NOMO-1 treated with dmso at 0.1 percent for 144 hours (cell line): ENCODE results near the gene LMAN1L.
A peak's percentile ranks its signal among the peaks of the same experiment; 100 is the strongest.

Experiments used
- DNase-seq: peaks from one replicate; lab custom pipeline; 2025; ENCODE audit not compliant: unreplicated experiment; lab: John Stamatoyannopoulos, UW

The LMAN1L gene

DNA sequence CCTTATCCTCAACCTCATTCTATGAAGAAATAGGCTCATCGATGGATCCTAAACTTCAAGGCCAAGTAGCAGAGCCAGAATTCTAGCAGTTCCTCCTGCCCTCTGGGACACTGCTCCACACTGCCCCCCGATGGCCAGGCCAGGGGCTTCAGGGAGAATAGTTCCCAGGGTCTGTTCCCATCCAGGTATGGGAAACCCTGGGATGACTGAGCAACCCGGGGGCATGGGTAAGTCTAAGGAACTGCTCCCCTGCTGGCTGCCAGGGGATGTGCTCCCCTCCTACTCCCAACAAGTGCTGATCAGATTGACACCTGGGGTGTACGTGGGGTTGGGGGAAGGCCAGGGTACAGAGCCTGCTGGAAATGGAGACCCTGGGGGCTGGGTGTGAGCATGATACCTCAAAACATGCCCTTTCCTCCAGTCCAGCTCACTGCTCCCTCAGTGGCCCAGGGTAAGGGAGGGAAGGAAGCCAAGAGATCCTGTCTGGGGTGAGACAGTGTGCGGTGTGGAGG lies 22.7 kb downstream of the LMAN1L start:
- DNase-seq: peak; percentile 28

DNA sequence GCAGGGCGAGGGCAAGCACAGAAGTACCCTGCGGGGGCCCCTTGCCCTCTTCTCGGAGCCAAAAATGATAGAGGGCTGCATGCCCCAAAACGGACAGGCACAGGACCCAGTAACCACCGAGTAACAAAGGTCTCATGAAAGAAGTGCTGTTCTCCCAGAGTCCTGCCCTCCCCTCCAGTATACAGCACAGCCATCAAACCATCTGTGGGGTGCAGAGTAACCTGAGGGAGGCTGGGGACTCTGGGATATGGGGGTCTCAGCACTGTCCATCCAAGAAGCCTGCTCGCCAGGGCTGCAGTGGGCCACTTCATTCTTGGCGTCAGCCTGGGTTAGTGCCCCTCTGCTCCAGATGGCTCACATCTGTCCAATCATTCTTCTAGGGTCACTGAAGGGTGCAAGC lies 24.2 kb downstream of the LMAN1L start:
- no peak for DNase-seq

DNA sequence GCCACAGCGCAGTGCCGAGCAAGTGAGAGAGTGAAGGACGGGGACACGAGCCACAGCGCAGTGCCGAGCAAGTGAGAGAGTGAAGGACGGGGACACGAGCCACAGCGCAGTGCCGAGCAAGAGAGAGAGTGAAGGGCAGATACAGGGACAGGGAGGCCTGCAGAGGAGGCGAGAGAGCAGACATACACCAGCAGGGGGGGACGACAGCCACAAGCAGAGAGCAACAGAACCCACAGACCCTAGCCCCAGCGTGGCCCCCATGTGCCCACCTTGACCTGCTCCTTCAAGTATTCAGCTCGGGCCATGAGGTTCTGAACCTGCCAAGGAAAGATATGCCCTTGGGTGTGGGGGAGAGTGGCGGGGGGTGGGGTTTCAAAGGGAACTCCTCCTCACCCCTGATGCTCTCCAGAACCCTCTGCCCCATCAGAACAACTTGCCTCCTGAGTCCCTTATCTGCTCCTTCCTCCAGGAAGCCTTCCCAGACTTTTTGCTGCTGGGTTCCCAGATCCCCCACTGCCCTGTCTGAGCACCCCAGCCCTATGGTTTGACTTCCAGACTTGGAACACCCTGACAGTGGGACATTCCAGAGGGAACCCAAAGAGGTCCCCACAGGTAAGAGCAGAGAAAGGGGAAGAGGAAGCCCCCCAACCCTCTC lies 25.0 kb downstream of the LMAN1L start:
- no peak for DNase-seq

DNA sequence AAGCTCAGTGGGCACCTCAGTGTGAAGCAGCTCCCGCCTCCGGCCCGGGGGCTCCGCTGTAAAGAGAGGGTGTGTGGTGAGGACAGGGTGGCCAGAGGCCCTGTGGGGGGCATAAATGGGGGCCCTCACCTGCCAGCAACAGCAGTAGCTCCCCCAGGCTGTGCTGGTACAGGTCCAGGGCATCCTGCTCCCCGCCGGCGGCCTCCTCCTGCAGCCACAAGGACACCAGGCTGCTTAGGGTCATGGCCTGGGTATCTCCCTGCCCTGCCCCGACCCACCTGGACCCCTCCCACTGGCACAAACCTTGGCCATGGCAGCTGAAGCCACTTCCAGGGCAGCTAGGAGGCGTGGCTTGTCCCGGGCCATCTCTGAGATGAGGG lies 25.5 kb downstream of the LMAN1L start:
- no peak for DNase-seq

DNA sequence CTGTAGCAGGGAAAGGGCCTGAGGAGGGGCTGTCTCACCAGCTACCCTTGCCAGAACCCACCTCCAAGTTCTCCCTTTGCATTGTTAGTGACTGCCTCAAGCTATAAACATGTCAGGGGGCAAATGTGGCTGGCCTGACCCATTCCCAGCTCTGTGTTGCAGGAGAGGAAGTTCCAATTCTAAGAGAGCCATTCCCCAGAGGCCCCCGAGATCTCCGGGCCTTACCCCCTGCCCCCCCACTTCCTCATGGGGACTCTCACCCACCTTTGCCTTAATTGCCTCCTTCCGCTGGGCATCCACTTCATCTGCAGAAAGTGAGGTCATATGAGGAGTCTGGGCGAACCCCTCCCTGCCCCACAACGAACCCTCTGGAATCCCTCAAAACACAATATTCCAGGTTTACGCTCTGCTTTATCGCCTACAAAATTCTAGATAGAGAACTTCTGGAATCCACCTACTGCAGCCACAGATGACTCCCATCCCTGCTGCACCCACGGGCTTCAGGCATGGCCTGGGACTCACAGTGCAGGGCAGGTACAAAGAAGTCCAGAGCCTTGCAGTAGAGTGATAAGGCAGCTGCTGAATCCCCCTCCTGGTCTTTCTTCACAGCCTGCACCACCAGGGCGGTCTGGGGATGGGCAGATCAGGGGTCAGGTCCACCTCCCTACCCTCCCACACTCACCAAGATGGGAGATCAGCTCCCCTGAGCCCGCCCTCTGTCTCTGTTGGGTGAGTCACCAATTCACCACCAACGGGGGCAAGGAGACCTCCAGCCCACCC lies 26.3 kb downstream of the LMAN1L start:
- DNase-seq: no peak

DNA sequence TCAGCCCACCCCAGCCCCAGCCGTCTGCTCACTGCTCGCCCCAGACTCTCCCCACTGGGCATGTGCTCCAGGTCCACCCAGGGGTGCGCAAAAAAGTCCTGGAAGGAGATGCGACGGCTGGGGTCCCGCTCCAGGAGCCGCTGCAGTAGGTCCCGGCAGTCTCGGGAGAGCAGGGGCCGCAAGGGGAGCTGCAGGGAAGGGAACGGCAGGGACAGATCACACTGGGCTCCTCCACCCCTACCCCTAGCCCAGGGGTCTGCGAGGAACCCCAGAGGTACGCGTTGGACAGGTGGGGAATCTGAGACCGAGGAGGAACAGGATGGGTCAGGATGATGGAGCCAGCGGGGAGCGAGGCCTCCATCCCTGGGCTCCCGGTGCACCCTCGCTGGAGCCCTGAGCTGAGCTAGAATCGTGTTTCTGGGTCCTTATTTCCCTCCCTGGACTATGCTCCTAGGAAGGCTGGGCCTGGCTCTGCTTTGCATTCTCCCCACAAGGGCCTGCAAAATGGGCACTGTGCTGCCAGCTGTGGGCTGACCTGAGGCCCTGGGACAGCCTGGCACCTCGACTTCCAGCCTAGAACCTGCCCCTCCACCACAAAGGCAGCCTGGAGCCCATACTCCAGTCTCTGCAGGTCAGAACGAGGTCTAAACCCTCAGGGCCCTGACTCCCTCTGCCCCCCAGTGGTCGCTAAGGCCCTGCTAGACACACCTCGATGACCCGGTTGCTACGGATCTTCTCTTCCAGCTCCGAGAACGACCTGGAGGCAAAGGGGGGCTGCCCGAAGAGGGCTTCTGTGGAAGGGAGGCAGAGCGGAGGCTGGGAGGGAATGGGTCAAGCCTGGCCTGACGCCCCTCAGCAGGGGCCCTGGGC lies 27.1 kb downstream of the LMAN1L start:
- DNase-seq: no peak

DNA sequence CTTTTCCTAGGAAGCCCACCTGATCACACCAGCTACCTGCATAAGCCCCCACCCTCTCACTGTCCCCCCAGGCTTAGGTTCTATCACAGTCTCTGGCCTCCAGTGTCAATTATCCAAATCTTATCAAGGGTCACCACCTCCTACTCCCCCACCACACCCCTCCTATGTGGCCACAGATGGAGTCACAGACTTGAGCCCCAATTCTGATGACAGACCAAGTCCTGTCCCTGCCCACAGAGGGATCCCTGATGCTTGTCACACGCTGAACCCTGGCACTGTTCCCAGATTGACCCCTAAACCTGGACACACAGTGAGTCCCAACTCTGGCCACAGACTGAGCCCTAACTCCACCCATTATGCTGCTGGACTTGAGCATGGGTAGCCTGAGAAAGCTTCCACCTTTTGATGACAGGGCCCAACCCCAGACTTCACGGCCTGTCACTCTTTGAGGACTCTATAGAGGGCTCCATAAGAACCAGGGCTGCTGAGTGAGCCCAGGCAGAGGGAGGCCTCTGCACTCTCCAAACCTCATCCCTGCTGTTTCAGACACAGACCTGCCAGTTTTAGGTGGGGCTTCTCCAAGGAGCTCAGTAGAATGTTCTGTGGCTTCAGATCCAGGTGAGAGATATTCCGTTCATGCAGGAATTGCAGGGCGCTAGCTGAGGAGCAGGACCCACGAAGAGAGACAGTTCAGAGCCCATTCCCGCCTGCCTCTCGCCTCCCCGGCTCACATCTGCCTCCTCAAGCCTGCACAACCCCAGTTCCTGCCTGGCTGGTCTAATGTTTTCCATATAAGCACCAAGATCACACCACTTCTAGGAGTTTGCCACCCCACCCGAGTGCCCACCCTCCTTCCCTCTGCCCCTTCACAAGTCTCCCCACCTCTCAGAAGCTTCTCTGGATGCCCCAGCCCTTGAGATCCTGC lies 28.5 kb downstream of the LMAN1L start:
- DNase-seq: no peak

DNA sequence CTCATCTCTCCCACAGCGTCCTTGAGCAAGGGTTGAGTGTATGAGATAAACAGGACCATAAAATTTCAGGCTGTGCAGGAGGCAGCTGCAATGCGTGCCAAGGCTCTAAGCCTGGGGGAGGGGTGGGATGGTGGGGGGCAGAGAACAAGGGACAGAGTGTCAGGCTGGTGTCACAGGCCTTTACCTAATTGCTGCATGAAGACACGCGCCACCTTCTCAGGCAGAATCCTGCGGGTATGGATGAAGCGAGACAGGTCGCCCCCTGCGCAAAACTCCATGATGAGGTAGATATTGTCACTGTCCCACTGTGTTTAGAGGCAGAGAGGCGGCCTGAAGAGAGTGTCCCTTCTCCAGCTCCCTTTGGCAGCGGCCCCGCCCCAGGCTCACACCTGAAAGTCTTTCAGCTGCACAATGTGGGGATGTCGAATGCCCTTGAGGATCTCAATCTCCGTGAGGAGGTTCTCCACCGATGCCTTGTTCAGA lies 29.3 kb downstream of the LMAN1L start:
- DNase-seq: no peak

DNA sequence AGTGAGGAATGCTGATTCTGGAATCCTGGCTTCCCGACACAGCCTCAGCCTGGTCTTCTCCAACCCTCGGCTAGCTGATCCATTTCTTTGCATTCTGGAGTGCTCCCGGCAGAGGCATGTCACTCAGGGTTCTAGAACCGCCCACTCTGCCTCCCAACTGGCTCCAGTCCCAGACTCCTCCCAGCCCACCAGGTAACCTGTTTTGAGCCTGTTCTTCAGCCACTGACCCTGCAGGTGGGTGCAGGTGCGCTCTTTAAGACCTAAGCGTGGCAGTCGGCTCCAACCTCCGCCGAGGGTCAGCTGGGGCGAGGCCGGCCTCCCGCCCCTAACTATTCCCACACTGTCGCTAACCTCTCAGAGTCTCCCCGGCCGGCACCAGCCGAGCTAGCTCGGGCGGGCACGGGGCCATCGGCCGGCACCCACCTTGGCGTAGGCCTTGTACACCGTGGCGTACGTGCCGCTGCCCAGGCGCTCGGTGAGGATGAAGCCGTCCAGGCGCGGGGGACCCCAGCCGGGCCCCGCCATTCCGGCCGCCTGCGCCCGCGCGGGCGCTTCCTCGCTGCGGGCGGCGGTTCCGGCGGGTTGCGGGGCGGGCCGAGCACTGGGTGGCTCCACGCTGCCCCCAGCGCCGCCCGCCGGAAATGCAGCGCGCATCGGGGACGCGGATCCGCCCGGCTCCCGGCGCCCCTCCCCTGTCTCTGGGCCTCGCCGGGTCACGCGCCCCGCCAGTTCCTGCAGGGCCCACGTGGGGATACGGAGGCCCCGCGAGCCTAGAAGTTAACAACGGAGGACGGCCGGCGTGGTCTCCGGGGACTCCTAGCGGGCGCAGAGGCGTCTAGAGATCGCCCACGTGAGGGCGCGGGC lies 30.2 kb downstream of the LMAN1L start, which contains the start of gene ULK3:
TSS of gene ULK3 (minus strand) at position 576 of the 864 bp plus-strand sequence. CDS start at position 525, 51 bp downstream.
- peak; percentile 88 for DNase-seq

DNA sequence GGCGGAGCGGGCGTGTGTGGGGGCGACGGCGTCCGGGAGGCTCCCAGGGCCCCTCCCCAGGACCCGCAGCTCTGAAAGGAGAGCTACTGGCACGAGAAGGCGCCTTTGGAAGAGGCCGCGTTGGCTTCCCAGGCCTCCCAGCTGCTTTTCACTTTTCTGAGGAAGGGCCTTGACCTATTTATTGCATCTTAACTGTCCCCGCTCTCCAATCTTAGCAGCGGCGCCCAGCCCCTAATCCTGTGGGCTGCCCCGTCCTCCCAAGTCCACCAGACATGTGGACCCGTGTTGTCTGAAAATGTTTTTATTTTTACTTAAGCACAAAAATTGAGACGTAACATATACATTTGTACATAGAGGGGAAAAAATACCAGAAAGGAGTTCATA lies 30.8 kb downstream of the LMAN1L start:
- no peak for DNase-seq

DNA sequence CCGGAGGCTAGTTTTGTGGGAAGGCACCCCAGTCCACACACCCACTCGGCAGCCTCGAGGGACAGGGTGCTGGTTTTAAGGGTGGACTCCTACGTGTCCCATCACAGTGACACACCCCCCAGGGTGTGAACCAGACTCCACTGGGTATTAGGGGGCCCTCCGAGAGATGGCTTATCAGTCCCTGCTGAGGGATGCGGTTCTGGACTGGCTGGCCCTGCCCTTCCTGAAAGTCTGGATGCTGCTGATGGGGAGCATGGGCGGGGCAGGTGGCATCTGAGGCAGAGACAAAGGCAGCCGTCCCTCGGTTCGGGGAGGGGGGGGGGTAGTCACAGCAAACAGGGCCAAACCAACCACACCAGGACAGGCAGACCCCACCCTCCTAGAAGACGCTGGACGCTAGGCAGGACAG lies 31.3 kb downstream of the LMAN1L start:
- DNase-seq: no peak

DNA sequence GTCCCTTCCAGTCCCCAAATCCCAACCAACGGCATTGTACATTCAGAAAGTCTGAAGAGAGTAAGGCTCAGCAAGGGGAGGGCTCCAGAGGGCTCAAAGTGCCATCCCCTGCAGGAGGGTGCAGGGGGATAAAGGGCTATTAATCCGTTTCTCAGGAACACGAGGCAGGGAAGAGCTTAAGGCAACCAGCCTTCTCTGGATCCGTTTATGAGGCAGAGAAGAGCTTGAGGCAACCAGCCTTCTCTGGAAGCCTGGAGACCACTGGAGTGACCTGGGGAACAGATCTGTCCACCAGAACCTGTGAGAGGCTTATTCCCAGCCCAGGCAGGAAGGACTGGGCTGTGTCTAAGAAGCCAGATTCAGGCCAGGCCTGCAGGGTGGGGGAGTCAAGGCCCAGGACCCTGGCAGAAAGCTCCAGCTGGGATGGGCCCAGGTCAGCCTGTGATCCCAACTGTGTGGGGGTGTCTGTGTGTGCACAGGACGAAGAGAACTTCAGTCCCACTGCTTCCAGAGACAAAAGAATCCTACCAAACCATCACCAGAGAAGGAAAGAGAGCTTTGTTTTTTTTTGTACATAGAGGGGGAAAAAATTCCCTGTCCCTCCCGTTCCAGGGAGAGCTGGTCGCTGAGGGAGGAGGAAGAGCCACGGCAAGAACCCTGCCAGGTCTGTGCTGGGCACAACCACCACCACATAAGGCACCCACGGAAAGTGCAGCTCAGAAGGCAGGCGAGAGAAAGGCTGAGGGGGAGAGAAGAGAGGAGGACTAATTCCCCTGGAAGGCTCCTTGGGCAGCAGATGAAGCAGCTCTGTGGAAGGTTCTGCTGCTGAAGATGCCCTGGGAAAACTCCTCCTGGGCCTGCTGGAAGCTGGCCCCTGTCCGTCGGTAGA lies 31.9 kb downstream of the LMAN1L start:
- DNase-seq: no peak

DNA sequence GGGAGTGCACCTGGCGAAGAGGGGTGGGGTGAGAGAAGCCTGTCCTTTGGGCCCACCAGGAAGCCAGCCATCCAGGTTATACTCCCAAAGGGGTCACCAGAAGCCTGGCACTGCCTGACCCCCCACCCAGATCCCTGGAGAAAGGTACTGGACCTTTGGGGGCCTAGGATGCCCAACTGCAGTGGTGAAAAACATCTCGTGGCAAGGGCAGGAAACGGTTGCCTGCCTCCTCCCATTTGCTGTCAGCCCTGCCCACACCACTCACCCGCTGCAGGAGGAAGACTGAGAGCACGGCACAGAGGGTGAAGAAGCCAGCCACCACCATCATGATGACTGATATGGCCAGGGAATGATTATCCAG lies 32.6 kb downstream of the LMAN1L start:
- no peak for DNase-seq

DNA sequence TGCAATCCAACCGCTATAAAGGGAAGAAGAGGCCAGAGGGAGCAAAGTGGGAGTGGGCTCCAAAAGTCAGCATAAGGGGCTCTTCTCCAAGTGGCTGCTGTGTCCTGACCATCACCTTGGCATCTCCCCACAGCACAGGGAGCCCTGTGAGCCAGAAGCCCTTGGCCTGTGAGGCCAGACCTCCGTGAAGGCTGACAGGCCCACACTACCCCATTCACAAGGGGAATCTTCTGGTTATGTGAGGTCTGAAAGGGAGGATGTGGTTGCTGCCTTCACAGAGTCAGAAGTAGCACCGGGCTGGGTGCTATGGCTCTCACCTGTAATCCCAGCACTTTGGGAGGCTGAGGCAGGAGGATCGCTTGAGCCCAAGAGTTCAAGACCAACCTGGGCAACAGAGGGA lies 32.9 kb downstream of the LMAN1L start:
- no peak for DNase-seq

DNA sequence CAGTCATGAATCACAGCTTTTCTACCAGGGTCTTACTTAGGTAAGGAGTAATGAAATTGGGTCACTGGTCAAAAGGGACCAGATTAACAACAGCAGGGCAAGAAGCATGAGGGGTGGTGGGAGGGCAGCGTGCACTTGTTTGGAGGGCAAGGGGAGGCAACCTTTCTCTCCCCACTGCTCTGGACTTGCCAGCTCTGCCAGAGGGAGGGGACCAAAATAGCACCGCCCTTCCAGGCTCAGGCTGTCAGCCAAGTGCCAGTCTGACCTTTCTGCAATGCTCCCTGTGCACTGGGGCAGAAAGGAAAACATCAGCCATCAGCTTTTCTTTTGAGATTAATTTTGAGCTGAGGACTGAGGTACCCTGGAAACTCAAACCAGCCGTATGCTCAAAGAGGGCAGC lies 34.8 kb downstream of the LMAN1L start:
- no peak for DNase-seq

DNA sequence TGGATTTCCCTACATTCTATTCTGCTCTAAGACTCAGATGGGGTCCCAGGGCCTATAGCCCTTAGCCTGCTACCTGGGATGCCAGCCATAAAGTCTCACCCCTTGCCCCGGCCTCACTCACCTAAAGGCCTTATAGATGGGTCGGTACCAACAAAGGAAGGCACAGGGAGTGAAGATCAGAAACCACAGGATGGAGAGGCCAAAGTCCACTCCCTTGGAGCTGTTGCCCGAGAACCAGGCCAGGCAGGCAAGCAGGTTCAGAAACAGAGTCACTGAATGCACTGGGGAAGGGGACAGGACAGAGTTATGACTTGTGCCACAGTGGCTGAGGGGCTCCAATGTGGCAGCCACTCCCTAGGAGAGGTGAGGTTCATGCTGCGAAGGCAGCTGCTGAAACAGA lies 37.8 kb downstream of the LMAN1L start:
- no peak for DNase-seq

DNA sequence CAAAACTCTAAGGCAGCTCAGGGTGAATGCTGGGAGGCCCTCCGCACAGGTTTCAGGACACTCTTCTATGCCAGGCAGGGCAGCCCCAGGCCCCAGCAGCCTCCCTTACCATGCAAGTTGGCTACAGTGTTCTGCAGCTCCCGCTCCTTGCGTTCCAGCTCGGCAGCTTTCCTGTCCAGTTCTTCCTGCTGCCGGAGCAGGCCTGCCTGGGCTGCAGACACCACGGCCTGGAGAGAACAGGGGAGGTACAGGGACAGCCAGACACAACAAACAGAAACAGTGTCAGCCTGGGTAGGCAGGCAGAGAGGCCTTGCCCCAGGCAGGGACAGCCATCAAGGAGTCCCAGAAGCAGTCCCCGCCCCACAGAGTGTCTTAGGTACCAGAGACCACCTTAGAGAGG lies 39.3 kb downstream of the LMAN1L start:
- DNase-seq: no peak

DNA sequence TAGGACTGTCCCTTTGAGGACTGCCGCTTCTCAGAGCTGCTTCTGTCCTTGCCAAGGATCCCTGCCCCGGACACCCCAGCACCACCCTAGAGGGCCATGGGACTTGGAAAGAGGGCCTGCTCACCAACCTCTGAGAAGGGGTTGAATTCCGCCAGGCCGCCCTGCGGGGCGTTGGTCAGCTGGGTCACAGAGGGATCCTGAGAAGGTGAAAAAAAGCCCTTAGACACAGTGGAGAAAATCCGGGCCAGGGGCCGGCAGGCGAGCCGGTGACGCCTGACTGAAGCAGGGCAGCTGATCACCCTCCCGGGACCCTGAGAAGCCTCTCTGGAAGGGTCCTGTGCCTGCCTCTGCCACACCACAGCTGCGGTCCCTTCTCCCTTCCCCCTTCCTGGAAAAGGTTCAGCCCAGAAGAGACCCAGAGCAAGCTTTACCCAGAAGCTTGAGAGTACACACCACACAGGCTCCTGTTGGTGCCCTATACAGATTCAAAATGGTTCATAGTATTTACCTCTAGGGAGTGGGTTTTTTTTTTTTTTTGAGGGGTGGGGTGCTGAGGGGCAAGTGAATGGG lies 41.9 kb downstream of the LMAN1L start:
- no peak for DNase-seq
